ENCODE data around the gene KRT15.

- TF ChIP-seq, protein P1, sequence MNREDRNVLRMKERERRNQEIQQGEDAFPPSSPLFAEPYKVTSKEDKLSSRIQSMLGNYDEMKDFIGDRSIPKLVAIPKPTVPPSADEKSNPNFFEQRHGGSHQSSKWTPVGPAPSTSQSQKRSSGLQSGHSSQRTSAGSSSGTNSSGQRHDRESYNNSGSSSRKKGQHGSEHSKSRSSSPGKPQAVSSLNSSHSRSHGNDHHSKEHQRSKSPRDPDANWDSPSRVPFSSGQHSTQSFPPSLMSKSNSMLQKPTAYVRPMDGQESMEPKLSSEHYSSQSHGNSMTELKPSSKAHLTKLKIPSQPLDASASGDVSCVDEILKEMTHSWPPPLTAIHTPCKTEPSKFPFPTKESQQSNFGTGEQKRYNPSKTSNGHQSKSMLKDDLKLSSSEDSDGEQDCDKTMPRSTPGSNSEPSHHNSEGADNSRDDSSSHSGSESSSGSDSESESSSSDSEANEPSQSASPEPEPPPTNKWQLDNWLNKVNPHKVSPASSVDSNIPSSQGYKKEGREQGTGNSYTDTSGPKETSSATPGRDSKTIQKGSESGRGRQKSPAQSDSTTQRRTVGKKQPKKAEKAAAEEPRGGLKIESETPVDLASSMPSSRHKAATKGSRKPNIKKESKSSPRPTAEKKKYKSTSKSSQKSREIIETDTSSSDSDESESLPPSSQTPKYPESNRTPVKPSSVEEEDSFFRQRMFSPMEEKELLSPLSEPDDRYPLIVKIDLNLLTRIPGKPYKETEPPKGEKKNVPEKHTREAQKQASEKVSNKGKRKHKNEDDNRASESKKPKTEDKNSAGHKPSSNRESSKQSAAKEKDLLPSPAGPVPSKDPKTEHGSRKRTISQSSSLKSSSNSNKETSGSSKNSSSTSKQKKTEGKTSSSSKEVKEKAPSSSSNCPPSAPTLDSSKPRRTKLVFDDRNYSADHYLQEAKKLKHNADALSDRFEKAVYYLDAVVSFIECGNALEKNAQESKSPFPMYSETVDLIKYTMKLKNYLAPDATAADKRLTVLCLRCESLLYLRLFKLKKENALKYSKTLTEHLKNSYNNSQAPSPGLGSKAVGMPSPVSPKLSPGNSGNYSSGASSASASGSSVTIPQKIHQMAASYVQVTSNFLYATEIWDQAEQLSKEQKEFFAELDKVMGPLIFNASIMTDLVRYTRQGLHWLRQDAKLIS (CRISPR knock-in tag; IDR thresholded peaks at IDR 0.05; ENCODE audit: borderline replicate concordance), result no peak
- TF ChIP-seq CTCF (IDR thresholded peaks at IDR 0.05) (no peak), NFE2L1 (CRISPR knock-in tag; IDR thresholded peaks at IDR 0.05) (no peak), ATF2 (CRISPR knock-in tag; IDR thresholded peaks at IDR 0.05; ENCODE audit: borderline replicate concordance, low read depth) (no peak), FOXK1 (CRISPR knock-in tag; IDR thresholded peaks at IDR 0.05) (no peak), NFYB (CRISPR knock-in tag; conservative IDR thresholded peaks at IDR 0.05; ENCODE audit: low read depth) (no peak), JUN (CRISPR knock-in tag; IDR thresholded peaks at IDR 0.05) (no peak), FOXP4 (CRISPR knock-in tag; IDR thresholded peaks at IDR 0.05) (no peak)
Observed at GRCh38 chr17:41492351-41492750, 26.3 kb downstream of the KRT15 start.

All from WTC11 (cell line).